ENCODE results near the gene DCLRE1A. TPM values are rescaled to one million over a fixed set of nuclear protein-coding genes. Genes with fewer than 3 reads are reported as not detected.

DCLRE1A gene
- total RNA-seq, result 4.4 TPM
- polyA plus RNA-seq, result 1 to 10 TPM; 4.7 to 9.1 (median 6.6) TPM

DNA sequence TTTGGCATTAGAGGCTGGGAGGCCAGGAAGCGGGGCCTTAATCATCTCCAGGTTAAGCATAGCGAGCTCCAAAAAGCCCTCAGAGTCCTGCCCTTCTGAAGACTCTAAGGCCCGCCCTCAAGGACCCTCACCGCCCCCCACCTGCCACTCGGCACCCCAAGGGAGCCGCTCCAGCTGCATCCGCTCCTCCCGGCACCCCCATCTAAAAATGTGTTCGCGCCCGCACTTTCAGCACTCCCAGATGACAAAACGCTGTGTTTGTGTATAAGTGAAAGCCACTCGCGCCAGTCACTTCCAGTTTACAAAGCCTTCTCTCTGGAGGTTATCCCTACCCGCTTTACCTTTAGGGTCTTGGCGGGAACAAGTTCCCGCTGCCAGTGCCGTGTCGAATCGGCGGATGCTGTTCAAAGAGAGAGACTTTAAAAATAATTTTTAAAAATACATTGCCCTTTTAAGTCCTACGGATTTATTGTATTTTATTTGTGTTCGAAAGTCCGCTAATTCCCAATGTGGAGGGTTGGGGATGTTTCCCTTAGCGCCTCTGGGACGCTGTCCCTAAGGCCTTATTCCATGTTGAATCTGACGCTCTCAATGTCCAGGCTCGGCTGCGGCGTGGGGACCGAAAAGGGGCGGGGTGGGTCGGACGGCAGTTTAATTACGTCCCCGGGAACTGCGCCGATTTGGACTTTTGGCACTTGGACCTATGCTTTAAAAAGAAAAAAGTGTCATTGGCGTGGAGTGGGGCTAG, at the start of gene DCLRE1A, which contains the start of gene NHLRC2:
Gene DCLRE1A (minus strand): TSS at position 70 of the 748 bp plus-strand sequence. CDS start 900 bp downstream, outside the sequence.
Gene NHLRC2 (plus strand): TSS at position 649 of the 748 bp plus-strand sequence. CDS start 212 bp downstream, outside the sequence.
- Mint-ChIP-seq H3K27ac (peak within 1 kb of the TSS; percentile 99 to 100 (median 99)), H3K4me3 (peak within 1 kb of the TSS; percentile 96 to 98 (median 97)), H3K4me1 (peaks cover 33 to 75% (median 50%) of the 10 kb centered on the region in 4 donors), H3K9me3 (no peaks in the 10 kb centered on the region), H3K27me3 (no peaks in the 10 kb centered on the region), H3K36me3 (peaks cover 6% of the 10 kb centered on the region)
- Histone ChIP-seq H3K4me3 (ENCODE audit: low read depth, low read length) (peak within 1 kb of the TSS; percentile 95), H3K27me3 (ENCODE audit: control insufficient read depth, insufficient read depth, low read length) (no peaks in the 10 kb centered on the region), H3K9me3 (ENCODE audit: control insufficient read depth in 2 of 2, low read length in 2 of 2) (no peaks in the 10 kb centered on the region), H3K4me1 (ENCODE audit: control insufficient read depth, insufficient read depth, low read length, poor library complexity, severe bottlenecking) (peaks cover 54% of the 10 kb centered on the region), H3K27ac (ENCODE audit: insufficient read depth, low read length, poor library complexity, severe bottlenecking) (peak within 1 kb of the TSS; percentile 75), H3K36me3 (ENCODE audit: control insufficient read depth, insufficient read depth, low read length) (peaks cover 7% of the 10 kb centered on the region)
- ATAC-seq (ENCODE audit: low read depth in 2 of 2) (peak; percentile 43 to 52), DNase-seq (peak; percentile 51 to 79 (median 59))

DNA sequence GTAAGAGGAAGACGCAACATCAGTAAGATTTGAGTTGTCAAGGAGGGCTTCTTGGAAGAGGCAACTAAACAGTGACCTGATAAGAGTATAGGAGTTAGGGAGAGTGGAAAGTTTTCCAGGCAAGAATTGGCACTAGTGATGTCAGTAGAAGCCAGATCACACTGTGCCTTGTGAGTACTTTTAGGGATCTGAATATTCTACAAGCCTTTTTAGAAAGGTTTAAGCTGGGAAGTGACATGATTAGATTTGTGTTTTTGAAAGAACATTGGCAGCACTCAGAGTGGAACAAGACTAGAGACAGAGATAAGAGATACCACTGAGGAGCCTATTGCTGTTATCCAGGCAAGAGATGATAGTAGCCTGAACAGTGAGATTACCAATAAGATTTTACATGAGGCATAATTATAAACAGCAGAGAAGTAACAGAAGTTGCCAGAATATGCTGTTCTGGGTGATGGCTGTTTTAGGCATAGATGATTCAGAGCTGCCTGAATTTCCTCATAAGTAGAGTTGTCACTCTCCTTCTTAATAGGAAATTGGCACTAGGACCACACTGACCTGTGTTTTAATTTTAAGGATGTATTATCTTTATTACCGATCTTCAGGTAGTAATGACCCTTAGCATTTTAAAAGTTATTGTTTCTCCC, 46.2 kb upstream of the DCLRE1A start:
- Mint-ChIP-seq H3K27ac (no peak overlapping the region), H3K4me3 (no peak overlapping the region), H3K9me3 (peaks cover 0 to 2% (median 0%) of the 10 kb centered on the region in 7 donors), H3K27me3 (no peaks in the 10 kb centered on the region), H3K36me3 (peaks cover 54% of the 10 kb centered on the region), H3K4me1 (peaks cover 0 to 6% (median 4%) of the 10 kb centered on the region in 4 donors)
- no peak for ATAC-seq (ENCODE audit: low read depth in 2 of 2)
- Histone ChIP-seq H3K4me1 (ENCODE audit: control insufficient read depth, insufficient read depth, low read length, poor library complexity, severe bottlenecking) (no peaks in the 10 kb centered on the region), H3K27ac (ENCODE audit: insufficient read depth, low read length, poor library complexity, severe bottlenecking) (no peak overlapping the region), H3K36me3 (ENCODE audit: control insufficient read depth, insufficient read depth, low read length) (peaks cover 50% of the 10 kb centered on the region), H3K9me3 (ENCODE audit: control insufficient read depth in 2 of 2, low read length in 2 of 2) (no peaks in the 10 kb centered on the region), H3K27me3 (ENCODE audit: control insufficient read depth, insufficient read depth, low read length) (no peaks in the 10 kb centered on the region), H3K4me3 (ENCODE audit: low read depth, low read length) (no peak overlapping the region)
- DNase-seq, result no peak

DNA sequence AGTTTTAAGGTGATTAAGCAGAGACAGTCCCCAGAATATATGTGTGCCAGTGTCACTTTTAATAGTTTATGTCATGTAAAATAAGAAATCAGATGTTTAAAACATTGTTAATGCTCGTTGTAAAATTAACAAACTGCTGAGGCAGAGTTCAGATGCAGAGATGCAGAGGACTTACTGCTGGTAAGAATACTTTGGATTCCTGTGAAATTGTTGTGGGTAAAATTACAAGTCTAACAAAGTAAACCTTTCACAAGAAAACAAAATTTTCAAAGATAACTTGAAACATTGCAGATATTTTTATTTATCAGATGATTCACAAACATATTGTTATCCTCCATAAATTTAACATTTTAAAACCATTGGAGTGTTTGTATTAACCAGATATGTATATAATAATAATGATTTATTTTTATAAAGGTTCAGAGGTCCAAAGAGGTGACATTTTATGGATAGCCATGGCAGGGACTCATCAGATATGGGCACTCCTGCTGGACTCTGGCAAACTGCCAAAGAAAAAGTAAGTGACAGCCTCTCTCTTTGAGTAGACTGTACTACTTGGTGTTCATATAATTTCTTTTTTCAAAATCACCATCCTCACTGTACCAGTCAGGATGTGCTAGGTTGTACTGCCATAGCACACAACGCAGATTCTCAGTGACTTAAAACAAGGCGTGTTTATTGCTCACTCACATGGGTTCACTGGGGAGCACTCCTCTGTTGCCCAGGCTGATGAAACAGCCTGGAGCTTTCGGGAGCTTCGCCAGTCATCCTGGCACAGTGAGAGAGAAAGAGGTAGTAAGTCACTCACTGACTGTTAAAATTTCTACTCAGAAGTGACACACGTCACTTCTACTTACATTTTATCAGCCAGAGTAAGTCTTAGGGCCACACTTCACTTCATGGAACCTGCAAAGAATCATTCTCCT, 44.1 kb upstream of the DCLRE1A start:
- no peaks in the 10 kb centered on the region for H3K27me3 Mint-ChIP-seq
- peaks cover 0 to 2% (median 0%) of the 10 kb centered on the region in 7 donors for H3K9me3 Mint-ChIP-seq
- H3K4me1 Mint-ChIP-seq, result peaks cover 0 to 10% (median 6%) of the 10 kb centered on the region in 4 donors
- no peak overlapping the region for H3K4me3 Mint-ChIP-seq
- H3K4me1 ChIP-seq (ENCODE audit: control insufficient read depth, insufficient read depth, low read length, poor library complexity, severe bottlenecking), result no peaks in the 10 kb centered on the region
- no peaks in the 10 kb centered on the region for H3K9me3 ChIP-seq (ENCODE audit: control insufficient read depth in 2 of 2, low read length in 2 of 2)
- H3K27ac ChIP-seq (ENCODE audit: insufficient read depth, low read length, poor library complexity, severe bottlenecking), result no peak overlapping the region
- no peak overlapping the region for H3K4me3 ChIP-seq (ENCODE audit: low read depth, low read length)
- DNase-seq, result no peak
- no peak for ATAC-seq (ENCODE audit: low read depth in 2 of 2)
- peaks cover 46% of the 10 kb centered on the region for H3K36me3 Mint-ChIP-seq
- H3K27ac Mint-ChIP-seq, result no peak overlapping the region
- no peaks in the 10 kb centered on the region for H3K27me3 ChIP-seq (ENCODE audit: control insufficient read depth, insufficient read depth, low read length)
- H3K36me3 ChIP-seq (ENCODE audit: control insufficient read depth, insufficient read depth, low read length), result peaks cover 39% of the 10 kb centered on the region

DNA sequence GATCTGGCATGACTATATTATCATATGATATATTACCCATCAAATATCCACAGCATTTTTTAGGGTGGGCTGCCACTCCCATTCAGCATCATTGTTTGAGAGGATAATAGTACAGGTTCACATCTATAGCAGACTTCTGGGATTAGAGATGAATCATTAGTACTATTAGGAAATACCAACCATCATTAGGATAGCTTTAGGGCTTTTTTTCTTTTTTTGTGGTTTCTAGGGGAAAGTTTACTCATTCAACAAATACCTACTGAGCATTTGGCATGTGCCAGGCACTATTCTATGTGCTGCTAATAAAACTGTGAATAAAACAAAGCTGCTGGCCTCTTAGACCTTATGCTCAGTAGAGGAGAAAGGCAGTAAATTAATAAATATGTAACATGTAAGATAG, 41.1 kb upstream of the DCLRE1A start:
- Histone ChIP-seq H3K27me3 (ENCODE audit: control insufficient read depth, insufficient read depth, low read length) (no peaks in the 10 kb centered on the region), H3K9me3 (ENCODE audit: control insufficient read depth in 2 of 2, low read length in 2 of 2) (no peaks in the 10 kb centered on the region), H3K36me3 (ENCODE audit: control insufficient read depth, insufficient read depth, low read length) (peaks cover 31% of the 10 kb centered on the region), H3K4me1 (ENCODE audit: control insufficient read depth, insufficient read depth, low read length, poor library complexity, severe bottlenecking) (no peaks in the 10 kb centered on the region), H3K27ac (ENCODE audit: insufficient read depth, low read length, poor library complexity, severe bottlenecking) (no peak overlapping the region), H3K4me3 (ENCODE audit: low read depth, low read length) (no peak overlapping the region)
- Mint-ChIP-seq H3K4me3 (no peak overlapping the region), H3K9me3 (peaks cover 0 to 4% (median 0%) of the 10 kb centered on the region in 7 donors), H3K36me3 (peaks cover 40% of the 10 kb centered on the region), H3K4me1 (peaks cover 2 to 11% (median 6%) of the 10 kb centered on the region in 4 donors), H3K27ac (no peak overlapping the region), H3K27me3 (no peaks in the 10 kb centered on the region)
- DNase-seq (no peak), ATAC-seq (ENCODE audit: low read depth in 2 of 2) (no peak)

DNA sequence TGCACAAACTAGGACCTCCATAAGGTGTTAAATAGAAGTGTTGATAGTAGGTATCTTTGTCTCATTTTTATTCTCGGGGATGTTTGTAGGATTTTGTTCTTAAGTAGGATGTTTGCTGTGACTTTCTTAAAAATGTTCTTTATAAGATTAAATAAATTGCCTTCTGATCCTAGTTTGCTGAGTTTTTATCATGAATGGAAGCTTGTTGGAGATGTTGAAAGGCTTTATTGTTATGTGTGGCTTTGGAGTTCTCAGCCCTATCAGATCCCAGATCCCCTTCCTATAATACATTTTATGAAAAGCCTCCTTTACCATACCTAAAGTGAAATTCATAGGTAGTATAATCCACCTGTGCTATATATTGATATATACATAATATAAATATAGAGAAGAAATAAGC, 40.7 kb upstream of the DCLRE1A start:
- ATAC-seq (ENCODE audit: low read depth in 2 of 2) (no peak), DNase-seq (no peak)
- Mint-ChIP-seq H3K36me3 (peaks cover 42% of the 10 kb centered on the region), H3K4me3 (no peak overlapping the region), H3K9me3 (peaks cover 0 to 4% (median 0%) of the 10 kb centered on the region in 7 donors), H3K27ac (no peak overlapping the region), H3K27me3 (no peaks in the 10 kb centered on the region), H3K4me1 (peaks cover 2 to 11% (median 6%) of the 10 kb centered on the region in 4 donors)
- Histone ChIP-seq H3K9me3 (ENCODE audit: control insufficient read depth in 2 of 2, low read length in 2 of 2) (no peaks in the 10 kb centered on the region), H3K36me3 (ENCODE audit: control insufficient read depth, insufficient read depth, low read length) (peaks cover 34% of the 10 kb centered on the region), H3K4me1 (ENCODE audit: control insufficient read depth, insufficient read depth, low read length, poor library complexity, severe bottlenecking) (no peaks in the 10 kb centered on the region), H3K27me3 (ENCODE audit: control insufficient read depth, insufficient read depth, low read length) (no peaks in the 10 kb centered on the region), H3K4me3 (ENCODE audit: low read depth, low read length) (no peak overlapping the region), H3K27ac (ENCODE audit: insufficient read depth, low read length, poor library complexity, severe bottlenecking) (no peak overlapping the region)

DNA sequence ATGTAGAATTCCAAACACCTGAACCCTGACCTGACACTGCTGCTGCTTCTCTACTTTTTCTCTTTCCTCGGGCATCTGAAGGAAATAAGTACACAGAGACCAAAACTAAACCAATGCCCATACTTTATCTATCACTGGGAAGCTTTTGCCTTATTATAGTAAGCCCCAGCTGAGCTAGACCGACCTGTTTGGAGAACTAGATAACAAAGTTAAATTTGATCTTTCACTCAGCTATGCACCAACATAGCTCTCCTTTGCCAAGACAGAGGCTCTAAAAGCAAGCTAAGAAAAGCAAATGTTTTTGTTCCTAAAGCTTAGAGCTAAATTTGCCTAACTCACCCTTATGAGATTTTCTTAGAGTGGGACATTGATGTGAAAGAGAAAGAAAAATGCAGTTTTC, 39.7 kb upstream of the DCLRE1A start:
- H3K27me3 ChIP-seq (ENCODE audit: control insufficient read depth, insufficient read depth, low read length), result no peaks in the 10 kb centered on the region
- no peaks in the 10 kb centered on the region for H3K4me1 ChIP-seq (ENCODE audit: control insufficient read depth, insufficient read depth, low read length, poor library complexity, severe bottlenecking)
- no peaks in the 10 kb centered on the region for H3K9me3 ChIP-seq (ENCODE audit: control insufficient read depth in 2 of 2, low read length in 2 of 2)
- Mint-ChIP-seq H3K4me1 (peaks cover 2 to 11% (median 6%) of the 10 kb centered on the region in 4 donors), H3K27me3 (no peaks in the 10 kb centered on the region), H3K4me3 (no peak overlapping the region), H3K27ac (no peak overlapping the region), H3K36me3 (peaks cover 36% of the 10 kb centered on the region), H3K9me3 (peaks cover 0 to 4% (median 0%) of the 10 kb centered on the region in 7 donors)
- ATAC-seq (ENCODE audit: low read depth in 2 of 2) (no peak), DNase-seq (no peak)
- no peak overlapping the region for H3K27ac ChIP-seq (ENCODE audit: insufficient read depth, low read length, poor library complexity, severe bottlenecking)
- no peak overlapping the region for H3K4me3 ChIP-seq (ENCODE audit: low read depth, low read length)
- peaks cover 31% of the 10 kb centered on the region for H3K36me3 ChIP-seq (ENCODE audit: control insufficient read depth, insufficient read depth, low read length)

DNA sequence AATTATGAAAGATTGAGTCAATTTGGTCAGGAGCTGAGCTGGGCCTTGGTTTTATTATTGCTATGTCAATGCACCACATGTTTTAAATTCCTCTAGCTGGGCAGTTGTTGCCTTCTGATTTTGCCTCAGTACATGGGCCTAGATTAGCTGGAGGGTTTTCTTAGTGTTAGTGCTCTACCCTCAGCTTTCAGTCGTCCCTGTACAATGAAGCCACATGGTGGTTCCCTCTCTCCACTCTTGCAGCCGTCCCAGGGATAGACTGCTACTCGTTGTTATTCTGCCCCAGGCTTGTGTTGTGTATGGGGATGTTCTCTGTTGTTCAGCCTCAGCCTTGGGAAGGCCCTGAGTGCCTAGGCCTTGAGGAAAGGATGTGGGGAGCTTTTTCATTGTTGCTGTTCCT, 37.6 kb upstream of the DCLRE1A start:
- no peak for ATAC-seq (ENCODE audit: low read depth in 2 of 2)
- H3K4me1 ChIP-seq (ENCODE audit: control insufficient read depth, insufficient read depth, low read length, poor library complexity, severe bottlenecking), result no peaks in the 10 kb centered on the region
- no peaks in the 10 kb centered on the region for H3K27me3 ChIP-seq (ENCODE audit: control insufficient read depth, insufficient read depth, low read length)
- Mint-ChIP-seq H3K4me1 (peaks cover 2 to 11% (median 4%) of the 10 kb centered on the region in 4 donors), H3K27me3 (no peaks in the 10 kb centered on the region), H3K36me3 (peaks cover 48% of the 10 kb centered on the region), H3K4me3 (no peak overlapping the region), H3K27ac (no peak overlapping the region), H3K9me3 (peaks cover 0 to 4% (median 0%) of the 10 kb centered on the region in 7 donors)
- no peak for DNase-seq
- no peak overlapping the region for H3K27ac ChIP-seq (ENCODE audit: insufficient read depth, low read length, poor library complexity, severe bottlenecking)
- peaks cover 25% of the 10 kb centered on the region for H3K36me3 ChIP-seq (ENCODE audit: control insufficient read depth, insufficient read depth, low read length)
- no peaks in the 10 kb centered on the region for H3K9me3 ChIP-seq (ENCODE audit: control insufficient read depth in 2 of 2, low read length in 2 of 2)
- no peak overlapping the region for H3K4me3 ChIP-seq (ENCODE audit: low read depth, low read length)

Measured in CD4-positive, CD25-positive, alpha-beta regulatory T cell (primary cell).